ENCODE results near the gene FRMD1. TPM values are rescaled to one million over a fixed set of nuclear protein-coding genes. Genes with fewer than 3 reads are reported as not detected.

Gene FRMD1
- total and polyA plus RNA-seq, 2 of the 8 experiments (the other 6 are each of a cell fraction or from before 2014, with no cell fraction given) = 0.36 TPM; not detected in 1

DNA sequence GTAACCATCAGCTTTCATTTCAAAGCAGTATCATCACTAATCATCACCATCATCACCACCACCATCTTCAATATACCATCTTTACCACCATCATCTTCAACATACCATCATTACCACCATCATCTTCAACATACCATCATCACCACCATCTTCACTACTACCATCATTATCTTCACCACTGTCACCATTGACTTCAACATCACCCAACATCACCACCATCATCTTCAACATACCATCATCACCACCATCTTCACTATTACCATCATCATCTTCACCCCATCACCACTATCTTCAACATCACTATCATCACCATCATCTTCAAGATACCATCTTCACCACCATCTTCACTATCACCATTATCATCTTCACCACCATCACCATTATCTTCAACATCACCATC, 40.5 kb upstream of the FRMD1 start:
- Histone ChIP-seq H2BK20ac (ENCODE audit: low read length) (no peak overlapping the region), H3K56ac (replicated peaks; ENCODE audit: insufficient read length, low read depth, low read length) (no peak overlapping the region), H2BK120ac (replicated peaks; ENCODE audit: low read depth, low read length) (no peak overlapping the region), H4K20me1 (replicated peaks in 1 of 2; ENCODE audit: control insufficient read depth in 1 of 2, insufficient read depth in 2 of 2, low read length in 2 of 2) (peaks cover 0 to 3% of the 10 kb centered on the region in 2 experiments), H3K27ac (ENCODE audit: low read depth, low read length) (no peak overlapping the region), H3K23ac (ENCODE audit: insufficient read length) (no peak overlapping the region), H4K5ac (ENCODE audit: insufficient read length, low read depth, low read length) (no peak overlapping the region), H3K9ac (replicated peaks in 1 of 4; ENCODE audit: extremely low read depth in 1 of 4, low read depth in 3 of 4, low read length in 3 of 4) (no peak overlapping the region), H3K27me3 (replicated peaks in 1 of 4; ENCODE audit: control insufficient read depth in 3 of 4, extremely low read depth in 1 of 4, insufficient read depth in 3 of 4, low read length in 3 of 4) (no peaks in the 10 kb centered on the region), H2AFZ (ENCODE audit: low read length) (no peak overlapping the region), H3K4me3 (ENCODE audit: extremely low read depth in 1 of 4, insufficient read depth in 2 of 4, low read depth in 3 of 4, low read length in 4 of 4) (no peak overlapping the region), H3K79me1 (ENCODE audit: low read depth, low read length) (no peaks in the 10 kb centered on the region), H4K8ac (ENCODE audit: extremely low read depth, insufficient read depth, low read length) (no peak overlapping the region), H3K4me2 (ENCODE audit: insufficient read depth in 1 of 2, low read depth in 2 of 2, low read length in 2 of 2) (no peak overlapping the region), H3K18ac (ENCODE audit: extremely low read depth, low read length) (no peak overlapping the region), H3K4me1 (replicated peaks in 1 of 4; ENCODE audit: control insufficient read depth in 3 of 4, insufficient read depth in 4 of 4, low read length in 3 of 4) (peaks cover 0 to 3% (median 2%) of the 10 kb centered on the region in 4 experiments; a peak in 4 of 7 replicates), H2BK5ac (ENCODE audit: low read depth, low read length) (no peak overlapping the region), H3K23me2 (ENCODE audit: low read depth, low read length) (peaks cover 11% of the 10 kb centered on the region; the same call in 1 of the 2 replicates), H3K79me2 (ENCODE audit: control insufficient read depth in 1 of 2, insufficient read depth in 2 of 2, low read length in 2 of 2) (no peaks in the 10 kb centered on the region), H2AK5ac (ENCODE audit: low read depth, low read length) (no peak overlapping the region), H4K91ac (replicated peaks; ENCODE audit: insufficient read length, low read length) (no peak overlapping the region), H3K9me3 (ENCODE audit: insufficient read depth in 2 of 2, low read depth in 1 of 2, low read length in 1 of 2) (peaks cover 0 to 3% of the 10 kb centered on the region in 2 experiments; a peak in 1 of 4 replicates), H3K4ac (replicated peaks; ENCODE audit: insufficient read length, low read depth, low read length) (no peak overlapping the region), H3K36me3 (ENCODE audit: control insufficient read depth in 2 of 4, insufficient read depth in 4 of 4, low read length in 3 of 4) (no peaks in the 10 kb centered on the region), H2BK15ac (ENCODE audit: low read length) (no peak overlapping the region), H3K14ac (ENCODE audit: insufficient read length) (no peak overlapping the region), H2BK12ac (ENCODE audit: low read depth, low read length) (no peak overlapping the region)
- FAIRE-seq (no peak), DNase-seq (ENCODE audit: low read depth in 1 of 2, low spot score in 2 of 2) (no peak)
- ChIA-PET POLR2A (ENCODE audit: partially characterized antibody) (no interaction called here), CTCF (ENCODE audit: partially characterized antibody) (interaction anchor here (1.0 to 3.6 kb wide), 8 partner anchors 11 to 235 kb away, joined by 3 to 71 read pairs (median 20); no protein-coding TSS in a partner anchor)
- TF ChIP-seq BRCA1 (IDR thresholded peaks at IDR 0.05; ENCODE audit: low read depth, low read length) (no peak), MAX (IDR thresholded peaks at IDR 0.05) (no peak), KDM4A (IDR thresholded peaks at IDR 0.05; ENCODE audit: low read depth, low read length, severe bottlenecking) (no peak), SP4 (IDR thresholded peaks at IDR 0.05; ENCODE audit: low read length) (no peak), SUZ12 (IDR thresholded peaks at IDR 0.05; ENCODE audit: low read length) (no peak), TCF12 (IDR thresholded peaks at IDR 0.05; ENCODE audit: low read depth, low read length) (no peak), YY1 (IDR thresholded peaks at IDR 0.05; ENCODE audit: low read depth, low read length) (no peak), USF2 (IDR thresholded peaks at IDR 0.05; ENCODE audit: low read length) (no peak), CHD2 (IDR thresholded peaks at IDR 0.05; ENCODE audit: low read length) (no peak), RAD21 (IDR thresholded peaks at IDR 0.05 in 1 of 2, conservative IDR thresholded peaks at IDR 0.05 in 1 of 2; ENCODE audit: low read depth in 2 of 2, low read length in 2 of 2) (no peak), TAF1 (IDR thresholded peaks at IDR 0.05; ENCODE audit: low read depth, low read length) (no peak), NRF1 (IDR thresholded peaks at IDR 0.05; ENCODE audit: low read depth, low read length) (no peak), RNF2 (IDR thresholded peaks at IDR 0.05; ENCODE audit: borderline replicate concordance, low read depth, low read length, missing control alignments, poor library complexity, severe bottlenecking) (no peak), POU5F1 (IDR thresholded peaks at IDR 0.05; ENCODE audit: low read depth, low read length) (no peak)
